Endothelial cell (in vitro differentiated cells): ENCODE measurements around the gene TMEM87B. TPM values are rescaled to one million over a fixed set of nuclear protein-coding genes. Genes with fewer than 3 reads are reported as not detected.

ENCODE experiments used
- DNase-seq: peaks from one replicate; pipeline ENCODE4 v3.0.0; 2021; ENCODE audit warnings: low spot score
- H3K27ac Mint-ChIP-seq: one replicate; pipeline ENCODE4 v1.8.0; 2021; ENCODE audit warnings: mixed read lengths, inconsistent platforms; ENCODE audit not compliant: unreplicated experiment
- H3K27me3 Mint-ChIP-seq: one replicate; pipeline ENCODE4 v1.8.0; 2021; ENCODE audit warnings: mild to moderate bottlenecking, moderate library complexity, mixed read lengths, inconsistent platforms; ENCODE audit not compliant: unreplicated experiment
- H3K36me3 Mint-ChIP-seq: one replicate; pipeline ENCODE4 v1.8.0; 2021; ENCODE audit warnings: mild to moderate bottlenecking, low read depth, mixed read lengths, inconsistent platforms; ENCODE audit not compliant: unreplicated experiment
- H3K4me1 Mint-ChIP-seq: one replicate; pipeline ENCODE4 v1.8.0; 2021; ENCODE audit warnings: mild to moderate bottlenecking, mixed read lengths, inconsistent platforms; ENCODE audit not compliant: unreplicated experiment
- H3K4me3 Mint-ChIP-seq: one replicate; pipeline ENCODE4 v1.8.0; 2021; ENCODE audit warnings: mild to moderate bottlenecking, mixed read lengths, inconsistent platforms; ENCODE audit not compliant: unreplicated experiment
- H3K9me3 Mint-ChIP-seq: one replicate; pipeline ENCODE4 v1.8.0; 2021; ENCODE audit warnings: mixed read lengths, inconsistent platforms; ENCODE audit not compliant: unreplicated experiment
- total RNA-seq: library from RNA; stranded (reverse); fragmentation: NEBNext Ultra II Directional; extraction: Animal tissue kit (Norgen Biotek cat#: 25700); gene quantifications from one replicate; pipeline ENCODE4 v1.2.1, GENCODE V29; 2021; ENCODE audit not compliant: unreplicated experiment
- TF ChIP-seq, protein P1 (sequence below): fragments of 200-600 bp; sonication (generic); IDR thresholded peaks from one replicate; pipeline ENCODE4 v1.5.0; 2021; ENCODE audit warnings: antibody characterized with exemption; ENCODE audit not compliant: unreplicated experiment

Gene TMEM87B
- total RNA-seq, 1 donor from 2014 or later = 22.6 TPM

- Mint-ChIP-seq H3K27ac (no peak overlapping the region), H3K4me1 (peaks cover 6% of the 10 kb centered on the region), H3K27me3 (peaks cover 2% of the 10 kb centered on the region), H3K9me3 (no peaks in the 10 kb centered on the region), H3K36me3 (no peaks in the 10 kb centered on the region), H3K4me3 (no peak overlapping the region)
- TF ChIP-seq, protein P1, sequence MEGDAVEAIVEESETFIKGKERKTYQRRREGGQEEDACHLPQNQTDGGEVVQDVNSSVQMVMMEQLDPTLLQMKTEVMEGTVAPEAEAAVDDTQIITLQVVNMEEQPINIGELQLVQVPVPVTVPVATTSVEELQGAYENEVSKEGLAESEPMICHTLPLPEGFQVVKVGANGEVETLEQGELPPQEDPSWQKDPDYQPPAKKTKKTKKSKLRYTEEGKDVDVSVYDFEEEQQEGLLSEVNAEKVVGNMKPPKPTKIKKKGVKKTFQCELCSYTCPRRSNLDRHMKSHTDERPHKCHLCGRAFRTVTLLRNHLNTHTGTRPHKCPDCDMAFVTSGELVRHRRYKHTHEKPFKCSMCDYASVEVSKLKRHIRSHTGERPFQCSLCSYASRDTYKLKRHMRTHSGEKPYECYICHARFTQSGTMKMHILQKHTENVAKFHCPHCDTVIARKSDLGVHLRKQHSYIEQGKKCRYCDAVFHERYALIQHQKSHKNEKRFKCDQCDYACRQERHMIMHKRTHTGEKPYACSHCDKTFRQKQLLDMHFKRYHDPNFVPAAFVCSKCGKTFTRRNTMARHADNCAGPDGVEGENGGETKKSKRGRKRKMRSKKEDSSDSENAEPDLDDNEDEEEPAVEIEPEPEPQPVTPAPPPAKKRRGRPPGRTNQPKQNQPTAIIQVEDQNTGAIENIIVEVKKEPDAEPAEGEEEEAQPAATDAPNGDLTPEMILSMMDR = no peak
- no peak for DNase-seq
Observed at GRCh38 chr2:112157472-112157871, 102.4 kb downstream of the TMEM87B start.

- TF ChIP-seq, protein P1 = no peak
- no peak for DNase-seq
- Mint-ChIP-seq H3K27ac (no peak overlapping the region), H3K4me3 (no peak overlapping the region), H3K36me3 (no peaks in the 10 kb centered on the region), H3K27me3 (peaks cover 6% of the 10 kb centered on the region), H3K9me3 (no peaks in the 10 kb centered on the region), H3K4me1 (peaks cover 6% of the 10 kb centered on the region)
Observed at GRCh38 chr2:112159454-112159921, 104.4 kb downstream of the TMEM87B start.

DNA sequence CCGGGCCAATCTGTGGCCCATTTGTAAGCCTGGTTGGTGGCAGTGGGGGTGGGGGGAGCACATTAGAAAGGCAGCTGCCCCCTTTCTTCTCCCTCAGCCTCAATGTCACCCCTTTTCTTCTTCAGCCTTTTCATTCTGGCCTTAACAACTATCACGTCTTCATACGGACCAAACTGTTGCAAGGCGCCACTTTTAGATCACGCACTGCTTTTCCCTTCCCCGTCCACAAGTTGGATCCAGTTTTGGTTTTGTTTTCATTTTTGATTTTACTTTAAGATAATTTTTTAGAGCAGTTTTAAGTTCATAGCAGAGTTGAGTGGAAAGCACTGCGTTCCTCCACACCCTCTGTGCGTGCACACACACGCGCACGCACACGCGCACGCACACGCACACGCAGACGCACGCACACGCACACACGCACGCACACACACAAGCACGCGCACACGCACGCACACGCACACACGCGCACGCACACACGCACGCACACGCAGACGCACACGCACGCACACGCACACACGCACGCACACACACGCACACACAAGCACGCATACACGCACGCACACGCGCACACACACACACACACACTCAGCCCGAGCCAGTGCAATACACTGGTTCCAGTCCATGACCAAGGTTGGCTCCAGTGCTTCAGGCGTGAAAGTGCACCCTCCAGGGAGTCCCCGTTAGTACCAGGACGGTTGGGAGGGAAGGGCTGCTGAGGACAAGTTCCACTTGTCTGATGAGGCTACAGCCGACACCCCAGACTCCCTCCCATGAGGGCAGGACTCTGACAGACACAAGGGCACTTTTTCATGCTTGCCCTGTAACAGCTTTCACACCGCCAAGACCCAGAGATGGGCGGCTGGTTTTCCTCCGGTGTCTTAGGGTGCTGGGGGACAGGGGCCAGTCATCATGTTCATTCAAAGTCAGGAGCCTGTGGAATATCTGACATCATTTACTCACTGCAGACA, 105.5 kb downstream of the TMEM87B start:
- Mint-ChIP-seq H3K4me1 (peaks cover 6% of the 10 kb centered on the region), H3K36me3 (no peaks in the 10 kb centered on the region), H3K9me3 (no peaks in the 10 kb centered on the region), H3K4me3 (peak overlapping the region; percentile 60), H3K27me3 (peaks cover 6% of the 10 kb centered on the region), H3K27ac (no peak overlapping the region)
- DNase-seq = no peak
- TF ChIP-seq, protein P1 = no peak

- Mint-ChIP-seq H3K4me3 (no peak overlapping the region), H3K9me3 (no peaks in the 10 kb centered on the region), H3K27me3 (peaks cover 6% of the 10 kb centered on the region), H3K4me1 (peaks cover 6% of the 10 kb centered on the region), H3K36me3 (no peaks in the 10 kb centered on the region), H3K27ac (no peak overlapping the region)
- TF ChIP-seq, protein P1 = no peak
- no peak for DNase-seq
Observed at GRCh38 chr2:112161431-112162145, 106.5 kb downstream of the TMEM87B start.
